H54 (cell line): ENCODE measurements around the gene DHDDS.
A peak's percentile ranks its signal among the peaks of the same experiment; 100 is the strongest.

Source experiments
- DNase-seq: peaks from one replicate; pipeline ENCODE4 v3.0.0; 2011; ENCODE audit warnings: low spot score, mixed read lengths; ENCODE audit not compliant: insufficient read length
- FAIRE-seq: peaks from 3 replicates; lab custom pipeline; 2011; peaks lifted over from hg19 to GRCh38; lab: Jason Lieb, UNC
- POLR2A ChIP-seq: IDR thresholded peaks from 2 replicates; pipeline ENCODE4 v1.6.1; 2011; ENCODE audit warnings: low read depth, mild to moderate bottlenecking, low read length

The DHDDS gene

DNA sequence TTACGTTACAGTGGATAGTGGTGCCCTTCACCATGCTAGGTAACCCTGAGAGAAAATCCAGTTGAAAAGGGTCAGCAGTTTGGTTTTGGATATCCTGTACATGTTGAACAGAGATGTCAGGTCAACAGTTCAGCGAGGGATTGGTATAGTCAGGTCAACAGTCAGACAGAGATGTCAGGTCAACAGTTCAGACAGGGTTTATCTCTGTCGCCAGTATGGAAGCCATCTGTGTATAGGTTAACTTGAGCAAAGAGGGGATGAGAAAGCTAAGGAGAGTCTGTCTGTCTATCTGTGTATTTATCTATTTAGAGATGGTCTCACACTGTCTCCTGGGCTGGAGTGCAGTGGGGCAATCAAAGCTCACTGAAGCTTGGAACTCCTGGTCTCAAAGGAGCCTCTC lies 17.7 kb downstream of the DHDDS start:
- no peak for TF ChIP-seq POLR2A
- FAIRE-seq (no peak), DNase-seq (no peak)

DNA sequence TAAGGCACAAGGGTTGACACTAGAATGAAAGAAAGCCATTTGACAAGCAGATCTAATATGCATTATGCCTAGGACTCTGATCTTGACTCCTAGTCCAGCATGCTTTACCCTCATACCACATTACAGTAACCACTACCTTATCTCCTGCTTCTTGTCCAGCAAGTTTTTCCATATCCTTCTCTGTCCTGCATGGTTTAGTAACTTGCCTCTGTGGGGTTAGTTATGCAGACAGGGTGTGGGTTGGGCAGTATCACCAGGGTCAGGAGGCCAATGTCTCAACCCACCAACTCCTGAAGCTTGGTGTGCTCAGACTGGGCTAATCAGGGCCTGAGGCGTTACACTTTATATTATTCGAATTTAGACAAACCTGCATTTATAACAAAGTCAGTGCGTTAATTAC lies 18.8 kb downstream of the DHDDS start:
- no peak for DNase-seq
- no peak for FAIRE-seq
- no peak for TF ChIP-seq POLR2A

DNA sequence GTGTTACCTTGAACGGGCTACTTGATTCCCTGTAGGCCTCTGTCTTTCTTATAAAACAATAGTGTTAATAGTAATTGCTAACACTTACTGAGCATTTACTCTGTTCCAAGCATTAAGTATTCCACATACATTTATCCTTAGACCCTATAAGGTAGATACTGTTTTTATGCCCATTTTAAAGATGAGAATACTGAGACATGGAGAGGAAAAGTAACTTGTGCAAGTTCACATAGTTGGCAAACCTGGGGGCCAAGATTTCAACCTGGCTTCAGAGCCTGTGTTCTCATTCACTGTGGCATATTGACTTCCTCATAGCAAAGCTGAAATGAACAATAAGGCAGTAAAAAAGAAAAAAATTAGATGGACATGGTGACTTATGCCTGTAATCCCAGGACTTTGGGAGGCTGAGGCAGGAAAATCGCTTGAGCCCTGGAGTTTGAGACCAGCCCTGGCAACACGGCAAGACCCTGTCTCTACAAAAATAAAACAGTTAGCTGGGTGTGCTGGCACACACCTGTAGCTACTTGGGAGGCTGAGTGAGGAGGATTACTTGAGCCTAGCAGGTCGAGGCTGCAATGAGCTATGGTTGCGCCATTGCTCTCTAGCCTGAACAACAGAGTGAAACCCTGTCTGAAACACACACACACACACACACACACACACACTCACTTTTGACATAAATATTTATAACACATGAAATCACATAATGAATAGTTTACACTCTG lies 20.5 kb downstream of the DHDDS start:
- no peak for TF ChIP-seq POLR2A
- FAIRE-seq (no peak), DNase-seq (no peak)

DNA sequence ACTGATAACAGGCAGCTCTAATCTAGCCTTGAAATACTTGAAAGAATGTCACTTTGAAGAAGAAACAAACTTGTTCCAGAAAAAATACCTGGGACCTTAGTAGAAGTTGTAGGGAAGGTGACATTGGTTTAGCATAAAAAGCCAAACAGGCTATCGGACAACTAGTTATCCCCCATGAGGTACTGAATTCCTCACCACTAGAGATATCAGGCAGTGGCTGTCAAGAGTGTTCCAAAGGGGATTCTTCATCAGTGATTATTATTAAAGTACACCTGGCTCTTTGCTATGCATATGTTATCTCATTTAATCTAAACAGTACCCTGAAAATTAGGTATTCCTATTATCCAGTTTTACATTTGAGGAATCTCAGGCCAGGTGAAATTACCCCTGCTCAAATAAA lies 27.0 kb downstream of the DHDDS start:
- no peak for TF ChIP-seq POLR2A

DNA sequence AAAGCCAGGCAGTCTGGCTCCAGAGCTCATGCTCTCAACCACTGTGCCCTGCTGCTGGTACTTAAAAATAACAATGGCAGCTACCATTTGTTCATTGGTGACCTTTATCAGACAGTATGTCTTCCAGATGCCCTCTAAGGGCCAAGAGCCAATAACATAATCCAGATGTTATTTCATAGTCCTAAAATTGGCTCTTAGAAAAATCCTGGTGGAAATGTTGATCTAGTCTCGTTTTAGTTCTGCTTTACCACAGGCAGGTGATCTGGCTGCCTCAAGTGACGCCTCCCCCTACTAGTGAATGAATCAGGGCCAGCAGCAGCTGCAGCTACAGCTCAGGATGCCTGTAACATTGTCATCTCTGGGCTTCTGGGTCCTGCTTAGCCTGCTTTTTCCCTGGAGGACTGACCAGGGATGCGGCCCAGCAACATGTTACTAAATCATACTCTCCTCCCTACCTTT lies 27.5 kb downstream of the DHDDS start:
- no peak for FAIRE-seq
- DNase-seq = no peak
- no peak for TF ChIP-seq POLR2A

More for the DNA sequence above, 27.0 kb downstream of the DHDDS start:
- FAIRE-seq (no peak), DNase-seq (no peak)

DNA sequence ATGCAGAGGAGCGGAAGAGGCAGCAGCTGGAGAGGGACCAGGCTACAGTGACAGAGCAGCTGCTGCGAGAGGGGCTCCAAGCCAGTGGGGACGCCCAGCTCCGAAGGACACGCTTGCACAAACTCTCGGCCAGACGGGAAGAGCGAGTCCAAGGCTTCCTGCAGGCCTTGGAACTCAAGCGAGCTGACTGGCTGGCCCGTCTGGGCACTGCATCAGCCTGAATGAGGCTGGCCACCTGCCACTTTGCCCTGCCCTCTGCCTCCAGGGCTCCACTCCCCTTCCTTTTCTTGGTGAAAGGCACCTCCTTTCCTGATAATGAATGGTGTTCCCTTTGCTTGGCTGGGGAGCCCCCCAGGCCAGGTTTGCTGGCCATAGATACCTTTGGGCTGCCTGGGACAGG lies 36.8 kb downstream of the DHDDS start:
- TF ChIP-seq POLR2A = no peak
- no peak for FAIRE-seq
- DNase-seq = no peak

DNA sequence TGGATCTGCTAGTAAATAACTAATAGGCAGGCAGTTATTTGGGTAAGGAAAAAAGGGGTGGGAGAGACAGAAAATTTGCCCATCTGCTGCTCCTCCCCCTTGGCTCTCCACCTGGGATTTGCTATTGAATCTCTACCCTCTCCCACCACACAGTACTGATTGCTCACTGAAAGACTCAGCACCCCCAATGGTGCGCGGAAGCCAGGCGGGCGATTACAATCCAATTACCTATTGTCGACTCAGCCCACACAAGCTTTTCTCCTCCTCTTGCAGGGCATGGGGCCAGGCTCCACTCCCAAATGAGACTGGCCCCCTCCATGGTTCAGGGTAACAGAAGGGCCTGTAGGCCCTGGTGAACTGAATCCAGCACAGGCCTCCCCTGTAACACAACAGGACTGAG lies 37.4 kb downstream of the DHDDS start:
- FAIRE-seq = no peak
- DNase-seq = no peak
- TF ChIP-seq POLR2A = no peak

DNA sequence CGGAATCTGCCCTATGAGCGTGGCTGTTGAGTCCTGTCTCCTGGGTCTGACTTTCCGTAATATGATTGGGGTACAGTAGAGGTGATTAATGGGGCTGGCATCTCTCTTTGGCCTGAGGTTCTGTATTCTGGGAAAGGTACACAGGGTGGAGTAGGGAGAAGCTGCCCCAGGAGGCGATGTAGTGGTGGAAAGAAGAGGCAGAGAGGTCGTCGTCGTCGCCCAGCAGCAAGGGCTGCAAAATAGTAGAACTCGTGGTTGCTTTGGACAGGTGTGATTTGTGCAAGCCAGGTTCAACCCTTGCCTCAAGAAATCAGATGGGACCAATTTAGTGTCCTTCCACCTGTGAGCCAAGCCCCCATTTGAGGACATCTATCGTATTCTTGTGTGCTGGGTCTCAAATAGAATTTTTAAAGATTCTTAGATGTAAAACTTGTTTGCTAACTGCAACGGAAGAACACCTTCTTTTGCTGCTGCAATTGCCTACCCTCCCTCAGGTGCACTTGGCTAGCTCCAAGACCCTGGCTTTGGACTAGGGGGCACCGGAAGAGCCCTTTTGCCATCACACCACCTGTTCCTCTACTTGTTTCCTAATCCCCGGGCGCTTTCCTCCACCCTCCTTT lies 38.9 kb downstream of the DHDDS start:
- no peak for DNase-seq
- TF ChIP-seq POLR2A = no peak
- FAIRE-seq = no peak

DNA sequence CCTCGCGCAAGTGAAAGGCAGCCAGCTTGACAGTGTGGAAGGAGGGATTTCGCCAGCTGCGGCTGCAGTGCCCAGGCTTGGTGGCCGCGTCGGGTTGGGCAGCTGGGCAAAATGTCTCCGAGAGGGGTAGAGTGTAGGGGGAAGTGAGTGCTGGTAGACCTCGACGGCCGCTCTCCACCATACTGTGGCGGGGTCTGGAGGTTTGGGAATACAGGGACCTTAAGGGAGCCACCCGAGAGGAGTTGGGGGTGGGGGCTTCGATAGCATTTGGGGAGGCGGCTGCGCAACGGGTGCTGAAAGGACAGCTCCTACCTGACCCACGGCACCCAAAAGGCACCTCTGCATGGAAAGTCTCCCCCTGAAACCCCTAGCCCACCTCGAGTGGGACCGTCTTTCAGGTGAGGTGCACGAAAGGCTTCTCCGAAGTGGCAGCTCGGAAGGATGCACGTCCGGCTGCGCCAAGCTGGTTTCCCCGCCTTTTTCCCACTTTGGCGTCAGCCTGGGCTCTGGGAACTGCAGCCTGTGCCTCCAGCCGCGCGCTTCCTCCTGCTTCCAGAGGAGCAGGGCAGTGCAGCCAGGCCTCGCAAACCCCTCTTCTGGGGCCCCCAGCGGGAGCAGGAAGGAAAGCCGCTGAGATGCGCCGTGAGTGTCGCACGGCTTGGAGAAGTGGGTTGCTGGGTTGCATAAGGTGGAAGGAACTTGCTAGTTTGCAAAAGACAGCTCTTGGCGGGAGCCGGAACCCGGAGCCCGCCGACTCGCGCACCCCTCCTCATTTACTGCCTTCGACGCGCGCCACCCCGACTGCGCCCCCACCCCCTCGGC lies 39.6 kb downstream of the DHDDS start:
- FAIRE-seq (no peak), DNase-seq (peak; percentile 36)
- TF ChIP-seq POLR2A = no peak

DNA sequence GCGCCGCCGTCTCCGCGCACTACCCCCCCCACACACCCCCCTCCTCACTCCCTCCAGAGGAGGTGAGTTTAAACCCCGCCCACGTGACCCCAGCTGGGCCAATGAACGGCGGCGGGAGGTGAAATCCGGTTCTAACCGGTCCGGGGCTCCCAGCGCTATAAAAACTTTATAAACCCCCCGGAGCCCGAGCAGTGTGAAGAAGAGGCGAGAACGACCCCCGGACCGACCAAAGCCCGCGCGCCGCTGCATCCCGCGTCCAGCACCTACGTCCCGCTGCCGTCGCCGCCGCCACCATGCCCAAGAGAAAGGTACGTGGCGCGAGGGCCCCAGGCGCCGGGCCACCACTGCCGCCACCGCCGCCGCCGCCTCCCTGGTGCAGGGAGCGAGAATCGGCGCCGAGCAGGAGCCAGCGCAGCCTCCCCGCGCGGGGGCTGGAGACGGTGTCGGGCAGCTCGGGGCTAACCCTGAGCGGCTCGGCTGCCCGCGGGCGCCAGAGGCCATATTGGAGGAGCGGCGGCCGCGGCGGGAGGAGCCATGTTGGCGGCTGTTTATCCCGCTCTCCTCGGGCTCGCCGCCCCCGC lies 40.3 kb downstream of the DHDDS start, which contains the start of gene HMGN2:
Gene HMGN2, plus strand, starts transcription at position 121 of the 581 bp plus-strand sequence. Its CDS starts 173 bp downstream, at position 294.
- TF ChIP-seq POLR2A = peak; percentile 67; the same call in 1 of the 2 replicates
- DNase-seq (peak; percentile 54), FAIRE-seq (no peak)

DNA sequence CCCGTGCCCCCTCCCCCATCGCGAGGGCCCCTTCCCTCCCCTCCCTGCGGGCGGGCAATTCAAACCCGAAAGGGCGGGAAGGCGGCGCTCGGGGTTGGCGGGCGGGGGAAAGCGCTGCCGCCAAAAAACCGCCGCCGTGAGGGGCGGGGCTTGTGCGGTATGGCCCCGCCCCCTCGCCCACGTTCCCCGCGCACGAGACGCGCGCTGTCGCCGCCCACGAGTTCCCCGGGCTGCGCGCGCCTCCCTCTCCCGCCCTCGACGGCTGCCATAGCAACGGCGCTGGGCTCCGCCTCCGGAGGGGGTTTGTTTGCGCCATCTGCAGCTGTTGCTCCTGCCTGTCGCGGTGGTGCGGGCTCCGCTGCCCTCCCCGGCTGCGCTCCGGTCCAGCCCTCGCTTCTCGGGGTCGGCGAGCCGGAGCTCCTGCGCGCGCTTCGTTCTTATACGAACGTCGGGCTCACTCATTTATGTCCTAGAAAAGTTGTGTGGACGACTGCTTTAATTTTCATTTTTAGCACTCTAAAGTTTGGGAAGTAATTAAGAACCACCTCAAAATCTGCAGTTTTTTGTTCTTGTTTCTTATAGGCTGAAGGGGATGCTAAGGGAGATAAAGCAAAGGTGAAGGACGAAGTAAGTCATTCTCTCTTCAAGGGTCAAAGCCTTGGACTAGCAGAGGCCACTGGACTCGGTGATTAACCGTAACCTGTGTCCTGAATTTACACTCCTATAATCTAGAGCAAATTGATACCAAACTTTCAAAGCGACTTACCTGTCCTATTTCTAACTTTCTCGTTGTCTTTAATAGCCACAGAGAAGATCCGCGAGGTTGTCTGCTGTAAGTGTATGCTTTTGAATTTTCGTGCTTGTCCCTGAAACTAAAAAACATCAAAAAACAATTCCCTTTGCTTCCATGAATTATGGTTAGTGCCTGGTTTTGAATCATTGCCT lies 41.1 kb downstream of the DHDDS start:
- no peak; the same call in 1 of the 2 replicates for TF ChIP-seq POLR2A
- FAIRE-seq = no peak
- peak; percentile 58 for DNase-seq

DNA sequence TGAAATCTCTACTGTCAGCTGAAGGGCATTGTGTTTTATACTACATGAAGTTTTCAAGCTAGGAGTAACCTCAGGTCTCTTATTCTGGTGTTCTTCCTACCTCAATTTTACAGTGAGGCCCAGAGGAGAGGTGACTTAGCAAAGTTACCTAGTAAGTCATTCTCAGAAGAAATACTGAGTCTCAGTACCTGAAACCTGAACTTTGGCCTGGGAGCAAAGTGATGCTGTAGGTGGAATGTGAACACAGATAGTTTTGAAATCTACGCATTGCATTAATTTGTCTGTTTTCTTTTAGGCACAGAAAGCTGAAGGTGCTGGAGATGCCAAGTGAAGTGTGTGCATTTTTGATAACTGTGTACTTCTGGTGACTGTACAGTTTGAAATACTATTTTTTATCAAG lies 42.7 kb downstream of the DHDDS start:
- no peak for FAIRE-seq
- no peak for DNase-seq
- TF ChIP-seq POLR2A = no peak

DNA sequence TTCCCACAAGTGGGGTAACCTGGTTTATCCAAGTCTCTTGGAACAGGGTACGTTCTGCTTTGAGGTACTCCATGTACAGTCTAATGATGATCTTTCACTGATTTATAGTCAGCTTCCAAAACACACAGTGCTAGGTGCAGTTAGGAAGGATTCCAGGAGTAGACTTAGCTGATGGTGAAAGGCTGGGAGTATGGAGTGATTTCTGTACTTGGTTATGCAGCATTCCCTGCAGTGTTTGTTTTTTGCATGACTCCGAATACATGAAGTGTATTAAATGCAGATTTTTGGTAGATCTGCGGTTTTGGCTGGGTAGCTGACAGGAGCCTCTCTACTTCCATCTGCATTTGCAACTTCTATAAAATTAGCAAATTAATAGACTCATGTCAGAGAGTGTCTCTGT lies 43.9 kb downstream of the DHDDS start:
- no peak for FAIRE-seq
- DNase-seq = no peak
- no peak for TF ChIP-seq POLR2A

DNA sequence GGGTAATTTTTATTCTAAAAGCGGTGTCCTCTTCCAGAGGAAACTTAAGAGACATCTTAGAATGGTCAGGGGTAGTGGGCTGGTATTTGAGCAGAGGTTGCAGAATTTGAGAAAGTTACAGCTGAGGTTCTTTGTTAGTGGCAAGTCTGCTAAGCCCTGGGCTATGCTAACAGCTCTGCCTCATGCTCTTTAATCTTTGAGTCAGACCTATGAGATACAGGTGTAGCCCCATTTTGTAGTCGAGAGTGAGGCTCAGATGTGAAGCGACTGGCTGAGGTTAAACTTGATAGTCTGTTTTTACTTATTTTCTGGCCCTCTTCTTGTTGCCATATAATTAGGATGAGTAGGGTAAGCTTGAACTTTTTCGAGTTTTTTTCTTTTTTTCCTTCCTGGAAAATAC lies 44.8 kb downstream of the DHDDS start:
- DNase-seq = no peak
- FAIRE-seq = no peak
- TF ChIP-seq POLR2A = no peak
